Uterus (tissue), 4 donors: ENCODE results near the gene NPHS2. TPM values are rescaled to one million over a fixed set of nuclear protein-coding genes. Genes with fewer than 3 reads are reported as not detected.

Experiments
- DNase-seq, 2 donors: peaks; one replicate each; pipeline ENCODE4 v3.0.0-alpha.2; 2019 to 2020
- H3K27ac ChIP-seq, 2 donors: fragments of 200-600 bp; sonication (generic); 1 replicate in 1 of 2; 2 replicates in 1 of 2; pipeline ENCODE4 v1.5.1; 2016 to 2018
- H3K27me3 ChIP-seq, 2 donors: fragments of 200-600 bp; sonication (generic); one replicate each; pipeline ENCODE4 v1.5.1; 2018 to 2019; ENCODE audit warnings: control low read depth in 1 of 2
- H3K36me3 ChIP-seq, 2 donors: fragments of 200-600 bp; sonication (generic); one replicate each; pipeline ENCODE4 v1.5.1; 2019; ENCODE audit warnings: control low read depth in 1 of 2
- H3K4me1 ChIP-seq, 2 donors: fragments of 200-600 bp; sonication (generic); one replicate each; pipeline ENCODE4 v1.5.1; 2018 to 2019; ENCODE audit warnings: control low read depth in 1 of 2
- H3K4me3 ChIP-seq, 2 donors: fragments of 200-600 bp; sonication (generic); 1 replicate in 1 of 2; 2 replicates in 1 of 2; pipeline ENCODE4 v1.5.1; 2018 to 2019; ENCODE audit warnings: mild to moderate bottlenecking in 1 of 2
- H3K9me3 ChIP-seq, 2 donors: fragments of 200-600 bp; sonication (generic); one replicate each; pipeline ENCODE4 v1.5.1; 2019; ENCODE audit warnings: control low read depth in 1 of 2
- CTCF ChIP-seq, 4 experiments: fragments of 200-600 bp in 2 of 4; fragments of 450-650 bp in 2 of 4; sonication (generic) in 2 of 4; IDR thresholded peaks; one replicate each; pipeline ENCODE4 v1.5.1; 2016 to 2019; ENCODE audit warnings: antibody characterized with exemption in 4 of 4, mild to moderate bottlenecking in 2 of 4, moderate library complexity in 1 of 4
- POLR2A ChIP-seq, 2 donors: fragments of 450-650 bp; IDR thresholded peaks; one replicate each; pipeline ENCODE4 v1.6.1; 2016; ENCODE audit warnings: antibody characterized with exemption in 2 of 2, mild to moderate bottlenecking in 1 of 2, moderate library complexity in 1 of 2
- intact Hi-C: fragments of 100-400 bp; cut with DNase I; formaldehyde crosslinking; loops from one replicate; pipeline ENCODE4 v1.15.1; 2023; ENCODE audit warnings: low total_unique reads
- total RNA-seq, 4 donors: library from RNA; depleted of rRNA in 3 of 4; stranded (reverse); fragments of >200 nt in 3 of 4; gene quantifications; one replicate each; pipeline versions ENCODE4 v1.1.0 to v1.2.4, GENCODE V29; 2014 to 2023
- donor health status: DM: yes; HTN: yes; CAD: no.

The NPHS2 gene
- total RNA-seq, result not detected

GRCh38 chr1:179575497-179576314 lies at the start of gene NPHS2:
Gene NPHS2 (minus strand): TSS chr1:179575948. CDS start chr1:179575864, 84 bp downstream.
- Histone ChIP-seq H3K9me3 (no peaks in the 10 kb centered on the region), H3K4me3 (no peak within 1 kb of the TSS), H3K27me3 (peaks cover 0 to 10% of the 10 kb centered on the region in 2 donors), H3K27ac (no peak within 1 kb of the TSS), H3K4me1 (no peaks in the 10 kb centered on the region), H3K36me3 (no peaks in the 10 kb centered on the region)
- TF ChIP-seq CTCF (IDR thresholded peaks at IDR 0.05), result no peak
- DNase-seq, result no peak
- intact Hi-C loops, result no loop called here

- intact Hi-C loops, result no loop called here
- H3K27me3 ChIP-seq, result no peaks in the 10 kb centered on the region
- H3K9me3 ChIP-seq, result no peaks in the 10 kb centered on the region
- no peak overlapping the region for H3K4me3 ChIP-seq
- no peak overlapping the region for H3K27ac ChIP-seq
- TF ChIP-seq CTCF (IDR thresholded peaks at IDR 0.05) (no peak), POLR2A (IDR thresholded peaks at IDR 0.05) (no peak)
- no peaks in the 10 kb centered on the region for H3K36me3 ChIP-seq
- DNase-seq, result no peak
- no peaks in the 10 kb centered on the region for H3K4me1 ChIP-seq
Observed at GRCh38 chr1:179612361-179612760, 36.6 kb upstream of the NPHS2 start.

- Histone ChIP-seq H3K27ac (no peak overlapping the region), H3K36me3 (no peaks in the 10 kb centered on the region), H3K4me3 (no peak overlapping the region), H3K9me3 (no peaks in the 10 kb centered on the region), H3K4me1 (no peaks in the 10 kb centered on the region), H3K27me3 (no peaks in the 10 kb centered on the region)
- intact Hi-C loops, result no loop called here
- no peak for DNase-seq
- no peak for TF ChIP-seq POLR2A (IDR thresholded peaks at IDR 0.05)
- no peak for TF ChIP-seq CTCF (IDR thresholded peaks at IDR 0.05)
Observed at GRCh38 chr1:179601093-179601492, 25.3 kb upstream of the NPHS2 start.

- Histone ChIP-seq H3K4me1 (no peaks in the 10 kb centered on the region), H3K27me3 (no peaks in the 10 kb centered on the region), H3K4me3 (no peak overlapping the region), H3K27ac (no peak overlapping the region), H3K36me3 (no peaks in the 10 kb centered on the region), H3K9me3 (no peaks in the 10 kb centered on the region)
- intact Hi-C loops, result no loop called here
- TF ChIP-seq POLR2A (IDR thresholded peaks at IDR 0.05), result no peak
- TF ChIP-seq CTCF (IDR thresholded peaks at IDR 0.05), result peak in 1 of 4 experiments; percentile 9
- DNase-seq, result no peak
Observed at GRCh38 chr1:179599623-179600249, 24.0 kb upstream of the NPHS2 start.

- Histone ChIP-seq H3K9me3 (no peaks in the 10 kb centered on the region), H3K36me3 (no peaks in the 10 kb centered on the region), H3K27me3 (no peaks in the 10 kb centered on the region), H3K27ac (no peak overlapping the region), H3K4me1 (no peaks in the 10 kb centered on the region), H3K4me3 (no peak overlapping the region)
- intact Hi-C loops, result no loop called here
- no peak for TF ChIP-seq POLR2A (IDR thresholded peaks at IDR 0.05)
- TF ChIP-seq CTCF (IDR thresholded peaks at IDR 0.05), result no peak
- DNase-seq, result no peak
Observed at GRCh38 chr1:179598631-179599030, 22.9 kb upstream of the NPHS2 start.
